GM21619 (cell line): ENCODE results near the gene FFAR1.
"Not testable (repeated sequence)": the region's sequence is repeated elsewhere in the genome, so short reads cannot be mapped to it uniquely, and the experiment has no call there.

Experiments
- ATAC-seq: cut with Tn5 transposase; IDR thresholded peaks from one replicate; pipeline ENCODE4 v1.9.1; 2021; ENCODE audit not compliant: unreplicated experiment

FFAR1 gene

GRCh38 chr19:35359395-35359794, 11.7 kb downstream of the FFAR1 start:
- not testable (repeated sequence) for ATAC-seq

- ATAC-seq = not testable (repeated sequence)
Measured at GRCh38 chr19:35360081-35360480, 12.4 kb downstream of the FFAR1 start.

- ATAC-seq = no peak
Measured at GRCh38 chr19:35360880-35361420, 13.2 kb downstream of the FFAR1 start.

GRCh38 chr19:35362261-35363000, 14.7 kb downstream of the FFAR1 start:
- no peak for ATAC-seq

GRCh38 chr19:35363001-35363590, 15.4 kb downstream of the FFAR1 start:
- no peak for ATAC-seq

- no peak for ATAC-seq
Measured at GRCh38 chr19:35363711-35364425, 16.2 kb downstream of the FFAR1 start.

GRCh38 chr19:35365303-35365702, 17.6 kb downstream of the FFAR1 start:
- no peak for ATAC-seq

GRCh38 chr19:35368378-35368777, 20.7 kb downstream of the FFAR1 start:
- no peak for ATAC-seq

- no peak for ATAC-seq
Measured at GRCh38 chr19:35369522-35369921, 21.8 kb downstream of the FFAR1 start.

- no peak for ATAC-seq
Measured at GRCh38 chr19:35370722-35371121, 23.0 kb downstream of the FFAR1 start, which contains the start of gene GPR42. TSS of gene GPR42 (plus strand) at chr19:35371068. CDS start at chr19:35371360, 292 bp downstream.

- ATAC-seq = no peak
Measured at GRCh38 chr19:35373492-35373891, 25.8 kb downstream of the FFAR1 start.

GRCh38 chr19:35374031-35374430, 26.3 kb downstream of the FFAR1 start:
- ATAC-seq = not testable (repeated sequence)

GRCh38 chr19:35375505-35376307, 28.0 kb downstream of the FFAR1 start:
- ATAC-seq = no peak

- ATAC-seq = no peak
Measured at GRCh38 chr19:35377656-35378055, 30.0 kb downstream of the FFAR1 start.

- ATAC-seq = no peak
Measured at GRCh38 chr19:35378356-35378755, 30.7 kb downstream of the FFAR1 start.

- not testable (repeated sequence) for ATAC-seq
Measured at GRCh38 chr19:35379545-35379944, 31.8 kb downstream of the FFAR1 start.

GRCh38 chr19:35379992-35380391, 32.3 kb downstream of the FFAR1 start:
- no peak for ATAC-seq

- ATAC-seq = no peak
Measured at GRCh38 chr19:35380450-35381124, 32.9 kb downstream of the FFAR1 start.

GRCh38 chr19:35381318-35381717, 33.6 kb downstream of the FFAR1 start:
- ATAC-seq = no peak

GRCh38 chr19:35381926-35382325, 34.2 kb downstream of the FFAR1 start:
- no peak for ATAC-seq
